KMS-11 (cell line): ENCODE measurements around the gene GCC1.

Experiments
- H2AFZ ChIP-seq: fragments of 200-600 bp; sonication (generic); 2 replicates; pipeline ENCODE4 v1.6.1; 2016; ENCODE audit warnings: antibody characterized with exemption, mixed run types, low read depth
- H3K27ac ChIP-seq: fragments of 200-600 bp; sonication (generic); 2 replicates; pipeline ENCODE4 v1.6.1; 2016; ENCODE audit warnings: mild to moderate bottlenecking, mixed run types
- H3K27me3 ChIP-seq: fragments of 200-600 bp; sonication (generic); 2 replicates; pipeline ENCODE4 v1.6.1; 2017; ENCODE audit warnings: mild to moderate bottlenecking, low read depth, mixed run types, moderate library complexity; ENCODE audit not compliant: insufficient read depth
- H3K36me3 ChIP-seq: fragments of 200-600 bp; sonication (generic); 2 replicates; pipeline ENCODE4 v1.6.1; 2017; ENCODE audit warnings: mild to moderate bottlenecking, mixed run types; ENCODE audit not compliant: insufficient read depth
- H3K4me1 ChIP-seq: fragments of 200-600 bp; sonication (generic); 2 replicates; pipeline ENCODE4 v1.6.1; 2016; ENCODE audit warnings: mild to moderate bottlenecking, low read depth, mixed run types; ENCODE audit not compliant: poor library complexity, severe bottlenecking
- H3K4me2 ChIP-seq: fragments of 200-600 bp; sonication (generic); 2 replicates; pipeline ENCODE4 v1.7.0; 2016; ENCODE audit warnings: mild to moderate bottlenecking, mixed run types
- H3K4me3 ChIP-seq: fragments of 200-600 bp; sonication (generic); IDR thresholded peaks from 2 replicates; pipeline ENCODE4 v1.6.1; 2017; ENCODE audit warnings: low read depth, low read length, mixed read lengths; ENCODE audit not compliant: insufficient read depth
- H3K79me2 ChIP-seq: fragments of 200-600 bp; sonication (generic); 2 replicates; pipeline ENCODE4 v1.6.1; 2016; ENCODE audit warnings: low read depth, mixed run types; ENCODE audit not compliant: insufficient read depth
- H3K9ac ChIP-seq: fragments of 200-600 bp; sonication (generic); 2 replicates; pipeline ENCODE4 v1.6.1; 2016; ENCODE audit warnings: mild to moderate bottlenecking, mixed run types
- H4K20me1 ChIP-seq: fragments of 200-600 bp; sonication (generic); 2 replicates; pipeline ENCODE4 v1.6.1; 2016; ENCODE audit warnings: mild to moderate bottlenecking, mixed run types; ENCODE audit not compliant: insufficient read depth
- CTCF ChIP-seq: fragments of 200-600 bp; sonication (generic); conservative IDR thresholded peaks from 2 replicates; pipeline ENCODE4 v1.6.1; 2017; ENCODE audit warnings: low read depth, mild to moderate bottlenecking, antibody characterized with exemption, low read length, moderate library complexity, mixed read lengths

Gene GCC1

DNA sequence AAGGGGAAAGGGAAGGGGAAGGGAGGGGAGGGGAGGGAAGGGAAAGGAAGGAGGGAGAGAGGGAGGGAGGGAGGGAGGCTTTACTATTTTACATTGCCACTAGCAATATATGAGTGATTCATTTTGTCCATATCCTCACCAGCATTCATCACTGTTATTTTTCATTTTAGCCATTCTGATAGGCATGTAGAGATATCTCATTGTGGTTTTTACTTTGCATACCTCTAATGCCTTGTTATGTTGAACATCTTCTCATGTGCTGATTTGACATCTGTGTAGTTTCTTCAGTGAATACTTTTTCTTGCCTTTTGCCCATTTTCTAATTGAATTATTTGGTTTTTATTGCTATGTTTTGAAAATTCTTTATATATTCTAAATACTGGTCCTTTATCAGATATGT is 52.7 kb downstream of the GCC1 start:
- Histone ChIP-seq H3K27ac (no peak overlapping the region), H3K27me3 (no peaks in the 10 kb centered on the region), H4K20me1 (no peaks in the 10 kb centered on the region), H3K4me3 (no peak overlapping the region), H3K9ac (no peak overlapping the region), H3K4me1 (no peaks in the 10 kb centered on the region), H3K79me2 (no peaks in the 10 kb centered on the region), H2AFZ (no peak overlapping the region), H3K36me3 (no peaks in the 10 kb centered on the region), H3K4me2 (no peak overlapping the region)
- no peak for TF ChIP-seq CTCF

GRCh38 chr7:127532151-127532550 is 53.2 kb downstream of the GCC1 start:
- H3K4me1 ChIP-seq, result no peaks in the 10 kb centered on the region
- TF ChIP-seq CTCF, result no peak
- H2AFZ ChIP-seq, result no peak overlapping the region
- H3K27ac ChIP-seq, result no peak overlapping the region
- no peak overlapping the region for H3K9ac ChIP-seq
- no peak overlapping the region for H3K4me3 ChIP-seq
- H3K4me2 ChIP-seq, result no peak overlapping the region
- no peaks in the 10 kb centered on the region for H3K27me3 ChIP-seq
- H3K79me2 ChIP-seq, result no peaks in the 10 kb centered on the region
- H3K36me3 ChIP-seq, result no peaks in the 10 kb centered on the region
- H4K20me1 ChIP-seq, result no peaks in the 10 kb centered on the region
